ENCODE data around the gene PRAC2. TPM values are rescaled to one million over a fixed set of nuclear protein-coding genes. Genes with fewer than 3 reads are reported as not detected.

Gene PRAC2
- polyA plus RNA-seq, 1 donor (not counting 4 experiments of a cell fraction or from before 2014, with no cell fraction given), result not detected

DNA sequence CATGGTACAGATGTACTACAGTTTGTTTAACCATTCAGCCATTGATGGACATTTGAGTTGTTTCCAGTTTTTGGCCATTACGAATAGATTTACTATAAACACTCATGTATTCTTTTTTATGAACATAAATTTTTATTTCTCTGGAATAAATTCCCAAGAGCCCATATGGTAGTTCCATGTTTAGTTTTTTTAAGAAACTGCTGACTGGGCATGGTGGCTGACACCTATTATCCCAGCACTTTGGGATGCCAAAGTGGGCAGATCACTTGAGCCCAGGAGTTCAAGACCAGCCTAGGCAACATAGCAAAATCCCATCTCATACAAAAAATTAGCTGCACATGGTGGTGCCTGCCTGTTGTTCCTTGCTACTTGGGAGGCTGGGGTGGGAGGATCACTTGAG, 30.9 kb upstream of the PRAC2 start:
- Histone ChIP-seq H3K9ac (ENCODE audit: control insufficient read depth, extremely low read depth, insufficient read depth, low read length) (no peak overlapping the region), H3K9me1 (ENCODE audit: control insufficient read depth, extremely low read depth, insufficient read depth, low read length) (no peaks in the 10 kb centered on the region), H3K4me2 (ENCODE audit: control insufficient read depth, extremely low read depth, insufficient read depth, low read depth, low read length) (no peak overlapping the region), H3K27ac (ENCODE audit: control insufficient read depth, insufficient read depth, low read length) (no peak overlapping the region), H3K36me3 (ENCODE audit: control insufficient read depth in 2 of 2, extremely low read depth in 1 of 2, insufficient read depth in 2 of 2, low read length in 2 of 2) (no peaks in the 10 kb centered on the region), H3K9me3 (ENCODE audit: control insufficient read depth, low read depth, low read length) (no peaks in the 10 kb centered on the region), H3K27me3 (ENCODE audit: control insufficient read depth, extremely low read depth, insufficient read depth, low read length) (peaks cover 5% of the 10 kb centered on the region), H3K4me1 (ENCODE audit: control insufficient read depth, extremely low read depth, insufficient read depth, low read length) (no peaks in the 10 kb centered on the region), H3K79me2 (ENCODE audit: control insufficient read depth, insufficient read depth, low read length) (no peaks in the 10 kb centered on the region), H3K4me3 (ENCODE audit: control insufficient read depth in 2 of 3, extremely low read depth in 1 of 3, insufficient read depth in 2 of 3, low read depth in 1 of 3, low read length in 3 of 3) (no peak overlapping the region), H4K20me1 (ENCODE audit: control insufficient read depth, extremely low read depth, insufficient read depth, low read length) (no peaks in the 10 kb centered on the region), H2AFZ (ENCODE audit: control insufficient read depth, low read length) (no peak overlapping the region)
- no peak for DNase-seq (ENCODE audit: low read depth, low spot score)
- dilution Hi-C loops (cut with MboI; ENCODE audit: extremely low pct_ligation_motif_present, low sequenced_read_pairs), result no loop called here
- no peak for TF ChIP-seq EZH2 (IDR thresholded peaks at IDR 0.05; ENCODE audit: low read length)
- TF ChIP-seq, protein P1, sequence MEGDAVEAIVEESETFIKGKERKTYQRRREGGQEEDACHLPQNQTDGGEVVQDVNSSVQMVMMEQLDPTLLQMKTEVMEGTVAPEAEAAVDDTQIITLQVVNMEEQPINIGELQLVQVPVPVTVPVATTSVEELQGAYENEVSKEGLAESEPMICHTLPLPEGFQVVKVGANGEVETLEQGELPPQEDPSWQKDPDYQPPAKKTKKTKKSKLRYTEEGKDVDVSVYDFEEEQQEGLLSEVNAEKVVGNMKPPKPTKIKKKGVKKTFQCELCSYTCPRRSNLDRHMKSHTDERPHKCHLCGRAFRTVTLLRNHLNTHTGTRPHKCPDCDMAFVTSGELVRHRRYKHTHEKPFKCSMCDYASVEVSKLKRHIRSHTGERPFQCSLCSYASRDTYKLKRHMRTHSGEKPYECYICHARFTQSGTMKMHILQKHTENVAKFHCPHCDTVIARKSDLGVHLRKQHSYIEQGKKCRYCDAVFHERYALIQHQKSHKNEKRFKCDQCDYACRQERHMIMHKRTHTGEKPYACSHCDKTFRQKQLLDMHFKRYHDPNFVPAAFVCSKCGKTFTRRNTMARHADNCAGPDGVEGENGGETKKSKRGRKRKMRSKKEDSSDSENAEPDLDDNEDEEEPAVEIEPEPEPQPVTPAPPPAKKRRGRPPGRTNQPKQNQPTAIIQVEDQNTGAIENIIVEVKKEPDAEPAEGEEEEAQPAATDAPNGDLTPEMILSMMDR (optimal IDR thresholded peaks at IDR 0.05 in 1 of 3, IDR thresholded peaks at IDR 0.05 in 1 of 3, conservative IDR thresholded peaks at IDR 0.05 in 1 of 3; ENCODE audit: extremely low read depth in 1 of 3, insufficient read depth in 2 of 3, low read length in 3 of 3), result no peak
- FAIRE-seq, result no peak

DNA sequence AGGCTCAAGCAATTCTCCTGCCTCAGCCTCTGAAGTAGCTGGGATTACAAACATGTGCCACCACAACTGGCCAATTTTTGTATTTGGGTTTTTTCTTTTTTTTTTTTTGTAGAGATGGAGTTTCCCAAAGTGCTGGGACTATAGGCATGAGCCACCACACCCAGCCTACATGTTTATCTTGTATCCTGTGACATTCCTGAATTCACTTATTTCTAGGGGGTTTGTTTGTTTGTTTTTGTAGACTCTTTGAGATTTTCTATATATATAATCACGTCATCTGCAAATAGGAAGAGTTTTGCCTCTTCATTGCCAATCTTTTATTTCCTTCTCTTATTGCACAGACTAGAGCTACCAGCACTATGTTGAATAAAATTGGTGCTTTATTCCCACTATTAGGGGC, 29.8 kb upstream of the PRAC2 start:
- H4K20me1 ChIP-seq (ENCODE audit: control insufficient read depth, extremely low read depth, insufficient read depth, low read length), result no peaks in the 10 kb centered on the region
- no peaks in the 10 kb centered on the region for H3K9me3 ChIP-seq (ENCODE audit: control insufficient read depth, low read depth, low read length)
- H3K27ac ChIP-seq (ENCODE audit: control insufficient read depth, insufficient read depth, low read length), result no peak overlapping the region
- DNase-seq (ENCODE audit: low read depth, low spot score) (no peak), FAIRE-seq (no peak)
- TF ChIP-seq, protein P1 (optimal IDR thresholded peaks at IDR 0.05 in 1 of 3, IDR thresholded peaks at IDR 0.05 in 1 of 3, conservative IDR thresholded peaks at IDR 0.05 in 1 of 3; ENCODE audit: extremely low read depth in 1 of 3, insufficient read depth in 2 of 3, low read length in 3 of 3), result no peak
- TF ChIP-seq EZH2 (IDR thresholded peaks at IDR 0.05; ENCODE audit: low read length), result no peak
- H3K4me1 ChIP-seq (ENCODE audit: control insufficient read depth, extremely low read depth, insufficient read depth, low read length), result no peaks in the 10 kb centered on the region
- H3K9me1 ChIP-seq (ENCODE audit: control insufficient read depth, extremely low read depth, insufficient read depth, low read length), result no peaks in the 10 kb centered on the region
- H3K79me2 ChIP-seq (ENCODE audit: control insufficient read depth, insufficient read depth, low read length), result no peaks in the 10 kb centered on the region
- no peak overlapping the region for H2AFZ ChIP-seq (ENCODE audit: control insufficient read depth, low read length)
- H3K9ac ChIP-seq (ENCODE audit: control insufficient read depth, extremely low read depth, insufficient read depth, low read length), result no peak overlapping the region
- H3K4me3 ChIP-seq (ENCODE audit: control insufficient read depth in 2 of 3, extremely low read depth in 1 of 3, insufficient read depth in 2 of 3, low read depth in 1 of 3, low read length in 3 of 3), result no peak overlapping the region
- no peak overlapping the region for H3K4me2 ChIP-seq (ENCODE audit: control insufficient read depth, extremely low read depth, insufficient read depth, low read depth, low read length)
- H3K27me3 ChIP-seq (ENCODE audit: control insufficient read depth, extremely low read depth, insufficient read depth, low read length), result peaks cover 5% of the 10 kb centered on the region
- no peaks in the 10 kb centered on the region for H3K36me3 ChIP-seq (ENCODE audit: control insufficient read depth in 2 of 2, extremely low read depth in 1 of 2, insufficient read depth in 2 of 2, low read length in 2 of 2)
- dilution Hi-C loops (cut with MboI; ENCODE audit: extremely low pct_ligation_motif_present, low sequenced_read_pairs), result no loop called here

Data from keratinocyte (primary cell).